Calu3 (cell line): Measurements from ENCODE around the gene ABHD17A. TPM values are rescaled to one million over a fixed set of nuclear protein-coding genes. Genes with fewer than 3 reads are reported as not detected.

Experiments
- BruUV-seq: library from RNA; stranded (reverse); fragments of 400-500 nt; replicated peaks from 2 replicates; lab custom pipeline; 2021; lab: Mats Ljungman, UMichigan
- CTCF ChIA-PET: fragments of 300-600 bp; sonication (Branson Sonifier 250); formaldehyde crosslinking; loops from one replicate; lab custom pipeline; 2022; ENCODE audit warnings: antibody characterized with exemption; lab: Charles Lee
- DNase-seq: peaks from one replicate; pipeline ENCODE4 v3.0.0; 2022
- H3K27ac Mint-ChIP-seq: one replicate; pipeline ENCODE4 v1.8.0; 2022; ENCODE audit warnings: mixed read lengths; ENCODE audit not compliant: unreplicated experiment
- H3K27me3 Mint-ChIP-seq: one replicate; pipeline ENCODE4 v1.8.0; 2022; ENCODE audit warnings: mixed read lengths; ENCODE audit not compliant: unreplicated experiment
- H3K36me3 Mint-ChIP-seq: one replicate; pipeline ENCODE4 v1.8.0; 2022; ENCODE audit warnings: mild to moderate bottlenecking, moderate library complexity, mixed read lengths; ENCODE audit not compliant: insufficient read depth, unreplicated experiment
- H3K4me1 Mint-ChIP-seq: one replicate; pipeline ENCODE4 v1.8.0; 2022; ENCODE audit warnings: mild to moderate bottlenecking, low read depth, mixed read lengths; ENCODE audit not compliant: unreplicated experiment
- H3K4me3 Mint-ChIP-seq: one replicate; pipeline ENCODE4 v1.8.0; 2022; ENCODE audit warnings: mild to moderate bottlenecking, low read depth, moderate library complexity, mixed read lengths; ENCODE audit not compliant: unreplicated experiment
- H3K9me3 Mint-ChIP-seq: one replicate; pipeline ENCODE4 v1.8.0; 2022; ENCODE audit warnings: low read depth, mixed read lengths; ENCODE audit not compliant: unreplicated experiment
- CTCF ChIP-seq: fragments of 200-600 bp; IDR thresholded peaks from one replicate; pipeline ENCODE4 v1.8.0; 2022; ENCODE audit warnings: antibody characterized with exemption; ENCODE audit not compliant: unreplicated experiment
- intact Hi-C: fragments of 100-400 bp; cut with micrococcal nuclease; formaldehyde crosslinking; loops from one replicate; pipeline ENCODE4 v1.10.0; 2022; ENCODE audit not compliant: unreplicated experiment
- total RNA-seq: library from RNA; stranded (reverse); gene quantifications from 2 replicates; pipeline ENCODE4 v1.2.3, GENCODE V29; 2022

ABHD17A gene
- total RNA-seq, 1 experiment from 2014 or later = 35.2 TPM

- no peak for TF ChIP-seq CTCF
- no peaks in the 10 kb centered on the region for H3K4me1 Mint-ChIP-seq
- CTCF ChIA-PET = no interaction called here
- BruUV-seq = no TSS peak
- H3K36me3 Mint-ChIP-seq = peaks cover 26% of the 10 kb centered on the region
- DNase-seq = no peak
- H3K27me3 Mint-ChIP-seq = no peaks in the 10 kb centered on the region
- no peak overlapping the region for H3K27ac Mint-ChIP-seq
- H3K4me3 Mint-ChIP-seq = no peak overlapping the region
- intact Hi-C loops = no loop called here
- H3K9me3 Mint-ChIP-seq = no peaks in the 10 kb centered on the region
These were observed 54.7 kb downstream of the ABHD17A start for GRCh38 chr19:1830568-1830967.

DNA sequence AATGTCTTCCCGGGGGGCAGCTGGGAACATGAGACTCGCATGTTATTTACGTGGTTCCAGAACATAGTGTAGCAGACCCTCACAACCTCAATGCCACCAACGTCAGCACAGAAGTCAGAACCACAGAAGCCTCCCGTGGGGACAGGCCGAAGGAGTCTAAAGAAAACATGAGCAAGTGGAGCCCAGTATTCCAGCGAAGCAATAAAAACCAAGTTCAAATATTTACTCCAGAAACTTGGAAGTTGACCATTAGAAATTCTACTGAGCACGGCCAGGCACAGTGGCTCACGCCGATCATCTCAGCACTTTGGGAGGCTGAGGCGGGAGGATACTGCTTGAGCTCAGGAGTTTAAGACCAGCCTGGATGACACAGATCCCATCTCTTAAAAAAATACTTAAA lies 55.3 kb downstream of the ABHD17A start:
- intact Hi-C loops = no loop called here
- BruUV-seq = no TSS peak

GRCh38 chr19:1828279-1829238 lies 56.7 kb downstream of the ABHD17A start:
- intact Hi-C loops = no loop called here

More for the DNA sequence above, 55.3 kb downstream of the ABHD17A start:
- CTCF ChIA-PET = no interaction called here
- H3K36me3 Mint-ChIP-seq = peaks cover 27% of the 10 kb centered on the region
- no peak for TF ChIP-seq CTCF
- no peaks in the 10 kb centered on the region for H3K9me3 Mint-ChIP-seq
- no peak overlapping the region for H3K4me3 Mint-ChIP-seq
- no peak for DNase-seq
- H3K4me1 Mint-ChIP-seq = no peaks in the 10 kb centered on the region
- H3K27ac Mint-ChIP-seq = no peak overlapping the region
- H3K27me3 Mint-ChIP-seq = no peaks in the 10 kb centered on the region

More at GRCh38 chr19:1828279-1829238, 56.7 kb downstream of the ABHD17A start:
- no peaks in the 10 kb centered on the region for H3K4me1 Mint-ChIP-seq
- no peaks in the 10 kb centered on the region for H3K9me3 Mint-ChIP-seq
- TF ChIP-seq CTCF = no peak
- no TSS peak for BruUV-seq
- H3K4me3 Mint-ChIP-seq = no peak overlapping the region
- H3K36me3 Mint-ChIP-seq = peaks cover 27% of the 10 kb centered on the region
- CTCF ChIA-PET = no interaction called here
- DNase-seq = no peak
- H3K27ac Mint-ChIP-seq = no peak overlapping the region
- H3K27me3 Mint-ChIP-seq = no peaks in the 10 kb centered on the region
